Esophagus (tissue), 2 donors: ENCODE results near the gene CDC26. TPM values are rescaled to one million over a fixed set of nuclear protein-coding genes. Genes with fewer than 3 reads are reported as not detected.
"Not testable (repeated sequence)": the region's sequence is repeated elsewhere in the genome, so short reads cannot be mapped to it uniquely, and the experiment has no call there.

ENCODE experiments used
- H3K27ac ChIP-seq, 2 donors: one replicate each; pipeline ENCODE4 v1.5.1; 2013; ENCODE audit warnings: low read depth in 2 of 2, mild to moderate bottlenecking in 2 of 2, inconsistent platforms in 1 of 2, low read length in 1 of 2, moderate library complexity in 1 of 2
- H3K27me3 ChIP-seq, 2 donors: one replicate each; pipeline ENCODE4 v1.6.1; 2013; ENCODE audit warnings: low read length in 2 of 2, control low read depth in 1 of 2, mild to moderate bottlenecking in 1 of 2; ENCODE audit not compliant: insufficient read depth in 2 of 2, control insufficient read depth in 1 of 2
- H3K36me3 ChIP-seq, 2 donors: one replicate each; pipeline ENCODE4 v1.6.1; 2013; ENCODE audit warnings: low read length in 1 of 2; ENCODE audit not compliant: control insufficient read depth in 2 of 2, insufficient read depth in 2 of 2
- H3K4me1 ChIP-seq, 2 donors: one replicate each; pipeline ENCODE4 v1.6.1; 2013; ENCODE audit warnings: low read length in 1 of 2; ENCODE audit not compliant: control insufficient read depth in 2 of 2, insufficient read depth in 2 of 2
- H3K4me3 ChIP-seq, 2 donors: one replicate each; pipeline ENCODE4 v1.5.1; 2013; ENCODE audit warnings: low read length in 2 of 2, mild to moderate bottlenecking in 2 of 2, low read depth in 1 of 2, moderate library complexity in 1 of 2
- H3K9me3 ChIP-seq, 2 donors: one replicate each; pipeline ENCODE4 v1.6.1; 2013; ENCODE audit warnings: mild to moderate bottlenecking in 2 of 2, low read depth in 1 of 2, low read length in 1 of 2, moderate library complexity in 1 of 2; ENCODE audit not compliant: control insufficient read depth in 2 of 2, insufficient read depth in 1 of 2
- WGBS, 2 donors: extraction: QIAGEN DNeasy Blood & Tissue Kit; methylation state at CpG; one replicate each; pipeline ENCODE4 v1.1.7; 2013; 5-methylcytosine and 5-hydroxymethylcytosine counted together
- polyA plus RNA-seq, 2 donors: library from polyadenylated mRNA; stranded (reverse); fragments of 200-250 nt; gene quantifications; one replicate each; pipeline ENCODE4 v1.2.3, GENCODE V29; 2013
- donor health status: healthy with polysubstance abuse.
- donor health status: Bipolar disorder and iron deficiency.

The CDC26 gene
- polyA plus RNA-seq, 2 donors = 13.5 to 27.9 TPM

GRCh38 chr9:113247640-113248039 lies 27.7 kb downstream of the CDC26 start:
- H3K36me3 ChIP-seq = no peaks in the 10 kb centered on the region
- no peaks in the 10 kb centered on the region for H3K27me3 ChIP-seq
- no peaks in the 10 kb centered on the region for H3K4me1 ChIP-seq
- no peak overlapping the region for H3K4me3 ChIP-seq
- no peaks in the 10 kb centered on the region for H3K9me3 ChIP-seq
- no peak overlapping the region for H3K27ac ChIP-seq

- no peaks in the 10 kb centered on the region for H3K27me3 ChIP-seq
- no peaks in the 10 kb centered on the region for H3K9me3 ChIP-seq
- H3K27ac ChIP-seq = no peak overlapping the region
- 88 to 91% methylated on average over 6 of the region's 6 CpGs for WGBS, 2 donors
- H3K36me3 ChIP-seq = no peaks in the 10 kb centered on the region
- no peak overlapping the region for H3K4me3 ChIP-seq
- no peaks in the 10 kb centered on the region for H3K4me1 ChIP-seq
Measured at GRCh38 chr9:113246928-113247327, 28.4 kb downstream of the CDC26 start.

GRCh38 chr9:113245894-113246293 lies 29.5 kb downstream of the CDC26 start:
- H3K27me3 ChIP-seq = no peaks in the 10 kb centered on the region
- WGBS, 2 donors = 88 to 92% methylated on average over 4 of the region's 4 CpGs
- no peak overlapping the region for H3K27ac ChIP-seq

GRCh38 chr9:113244556-113244955 lies 30.8 kb downstream of the CDC26 start:
- WGBS, 2 donors = 81 to 93% methylated on average over 2 of the region's 2 CpGs
- no peaks in the 10 kb centered on the region for H3K27me3 ChIP-seq
- no peak overlapping the region for H3K27ac ChIP-seq
- H3K9me3 ChIP-seq = no peaks in the 10 kb centered on the region
- H3K4me3 ChIP-seq = no peak overlapping the region
- no peaks in the 10 kb centered on the region for H3K4me1 ChIP-seq
- H3K36me3 ChIP-seq = no peaks in the 10 kb centered on the region

More at GRCh38 chr9:113245894-113246293, 29.5 kb downstream of the CDC26 start:
- Histone ChIP-seq H3K4me1 (no peaks in the 10 kb centered on the region), H3K4me3 (no peak overlapping the region), H3K9me3 (no peaks in the 10 kb centered on the region), H3K36me3 (no peaks in the 10 kb centered on the region)

DNA sequence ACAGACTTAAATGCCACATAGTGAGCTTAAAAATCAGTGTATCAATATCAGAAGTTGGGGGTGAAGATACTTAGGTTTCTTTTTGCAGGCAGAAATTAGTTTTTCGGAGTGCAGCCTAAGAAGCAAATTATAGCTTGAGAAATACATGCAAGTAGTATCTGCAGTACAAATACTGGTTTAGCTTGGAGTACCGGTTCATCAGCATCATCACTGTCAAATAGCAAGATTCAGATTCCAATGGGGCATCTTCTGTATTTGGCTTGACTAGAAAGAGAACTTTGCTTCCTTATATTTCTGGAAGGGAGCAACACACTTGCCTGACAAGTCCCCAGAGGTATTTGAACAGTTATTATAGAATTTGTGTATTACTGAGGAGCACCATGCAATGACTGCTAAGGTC lies 34.2 kb downstream of the CDC26 start:
- 80 to 84% methylated on average over 2 of the region's 2 CpGs for WGBS, 2 donors
- Histone ChIP-seq H3K9me3 (no peaks in the 10 kb centered on the region), H3K4me3 (no peak overlapping the region), H3K4me1 (peaks cover 0 to 2% of the 10 kb centered on the region in 2 donors), H3K27me3 (no peaks in the 10 kb centered on the region), H3K36me3 (no peaks in the 10 kb centered on the region), H3K27ac (no peak overlapping the region)

- Histone ChIP-seq H3K4me1 (peaks cover 0 to 2% of the 10 kb centered on the region in 2 donors), H3K36me3 (no peaks in the 10 kb centered on the region), H3K27me3 (no peaks in the 10 kb centered on the region), H3K4me3 (no peak overlapping the region), H3K27ac (no peak overlapping the region), H3K9me3 (no peaks in the 10 kb centered on the region)
- WGBS, 2 donors = 67 to 78% methylated on average over 4 of the region's 4 CpGs
Measured at GRCh38 chr9:113238859-113239232, 36.5 kb downstream of the CDC26 start.

DNA sequence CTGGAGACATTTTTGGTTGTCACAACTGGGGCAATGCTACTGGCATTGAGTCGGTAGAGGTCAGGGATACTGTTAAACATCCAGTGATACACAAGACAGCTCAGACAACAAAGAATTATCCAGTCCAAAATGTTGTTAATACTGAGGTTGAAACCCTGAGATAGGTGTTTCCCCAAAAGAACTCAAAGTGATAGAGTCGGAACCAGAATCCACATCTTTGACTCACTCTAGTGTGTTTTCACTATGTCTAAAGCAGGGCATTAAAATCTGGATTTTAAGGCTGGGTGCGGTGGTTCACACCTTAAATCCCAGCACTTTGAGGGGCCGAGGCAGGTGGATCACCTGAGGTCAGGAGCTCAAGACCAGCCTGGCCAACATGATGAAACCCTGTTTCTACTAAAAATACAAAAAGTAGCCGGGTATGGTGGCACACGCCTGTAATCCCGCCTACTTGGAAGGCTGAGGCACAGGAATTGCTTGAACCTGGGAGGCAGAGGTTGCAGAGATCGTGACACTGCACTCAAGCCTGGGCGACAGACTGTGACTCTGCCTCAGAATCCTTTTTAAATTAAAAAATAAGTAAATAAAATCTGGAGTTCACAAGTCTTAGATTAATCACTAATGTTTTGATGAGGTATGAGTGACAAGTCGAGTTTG lies 37.0 kb downstream of the CDC26 start:
- Histone ChIP-seq H3K4me1 (peaks cover 0 to 2% of the 10 kb centered on the region in 2 donors), H3K27ac (no peak overlapping the region), H3K4me3 (no peak overlapping the region), H3K27me3 (no peaks in the 10 kb centered on the region), H3K9me3 (no peaks in the 10 kb centered on the region), H3K36me3 (no peaks in the 10 kb centered on the region)
- whole genome bisulfite sequencing, 2 donors = 87 to 92% methylated on average over 10 of the region's 10 CpGs

- no peak overlapping the region for H3K27ac ChIP-seq
- no peak overlapping the region for H3K4me3 ChIP-seq
- H3K9me3 ChIP-seq = no peaks in the 10 kb centered on the region
- WGBS, 2 donors = 91 to 92% methylated on average over 4 of the region's 4 CpGs
- no peaks in the 10 kb centered on the region for H3K36me3 ChIP-seq
- H3K4me1 ChIP-seq = peaks cover 0 to 2% of the 10 kb centered on the region in 2 donors
- H3K27me3 ChIP-seq = no peaks in the 10 kb centered on the region
Measured at GRCh38 chr9:113237026-113237425, 38.3 kb downstream of the CDC26 start.

DNA sequence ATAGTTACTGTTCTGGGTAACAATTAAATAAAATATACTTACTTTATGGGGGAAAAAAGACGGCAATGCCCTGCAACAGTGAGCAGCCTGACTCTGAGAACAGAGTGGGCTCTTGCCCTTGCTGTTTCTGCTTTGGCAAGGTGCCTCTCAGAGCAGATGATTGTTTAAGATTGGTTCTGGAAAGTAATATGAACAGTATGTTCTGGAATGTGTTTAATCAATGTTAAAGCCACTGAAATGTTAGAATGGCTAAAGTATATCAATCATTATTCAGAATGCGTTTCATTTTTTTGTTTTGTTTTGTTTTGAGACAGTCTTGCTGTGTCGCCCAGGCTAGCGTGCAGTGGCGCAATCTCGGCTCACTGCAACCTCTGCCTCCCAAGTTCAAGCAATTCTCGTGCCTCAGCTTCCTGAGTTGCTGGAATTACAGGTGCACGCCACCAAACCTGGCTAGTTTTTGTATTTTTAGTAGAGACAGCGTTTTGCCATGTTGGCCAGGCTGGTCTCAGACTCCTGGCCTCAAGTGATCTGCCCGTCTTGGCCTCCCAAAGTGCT lies 39.6 kb downstream of the CDC26 start:
- WGBS, 2 donors = 77 to 88% methylated on average over 10 of the region's 10 CpGs
- H3K36me3 ChIP-seq, H3K27ac ChIP-seq, H3K4me3 ChIP-seq, H3K27me3 ChIP-seq, H3K4me1 ChIP-seq, H3K9me3 ChIP-seq: not testable (repeated sequence)

DNA sequence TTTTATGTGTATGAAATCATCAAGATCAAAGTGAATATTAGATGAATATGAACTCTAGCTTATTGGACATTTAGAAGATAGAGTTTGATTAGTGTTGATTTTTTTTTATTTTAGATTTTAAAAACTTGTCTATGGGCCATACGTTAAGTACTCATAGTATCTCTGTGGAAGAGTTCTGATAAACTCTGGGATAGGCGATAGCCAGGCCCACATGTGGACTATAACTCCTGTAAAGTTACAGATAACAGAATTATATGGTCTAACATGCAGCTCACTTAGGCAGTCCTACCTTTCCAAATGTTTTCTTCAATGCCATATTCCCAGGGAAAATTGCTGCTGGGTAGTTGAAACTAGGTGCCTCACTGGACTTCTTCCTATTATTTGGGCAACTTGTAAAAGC lies 43.7 kb downstream of the CDC26 start:
- H3K27me3 ChIP-seq = no peaks in the 10 kb centered on the region
- no peaks in the 10 kb centered on the region for H3K9me3 ChIP-seq
- H3K36me3 ChIP-seq = no peaks in the 10 kb centered on the region
- 88 to 98% methylated on average over 2 of the region's 2 CpGs for WGBS, 2 donors
- no peak overlapping the region for H3K27ac ChIP-seq
- no peak overlapping the region for H3K4me3 ChIP-seq
- no peaks in the 10 kb centered on the region for H3K4me1 ChIP-seq
